Gastroesophageal sphincter (tissue), 3 donors: ENCODE measurements around the gene CCDC88C.

ENCODE experiments used
- CTCF ChIP-seq, 4 experiments: fragments of 200-600 bp in 2 of 4; fragments of 450-650 bp in 2 of 4; sonication (generic) in 1 of 4; IDR thresholded peaks; one replicate each; pipeline ENCODE4 v1.5.1; 2017 to 2019; ENCODE audit warnings: antibody characterized with exemption in 4 of 4, mild to moderate bottlenecking in 2 of 4, moderate library complexity in 2 of 4
- EP300 ChIP-seq: sonication (generic); formaldehyde crosslinking; IDR thresholded peaks from one replicate; pipeline ENCODE4 v1.6.1; 2017; ENCODE audit warnings: antibody characterized with exemption, mild to moderate bottlenecking
- POLR2A ChIP-seq, 2 donors: fragments of 450-650 bp; IDR thresholded peaks; one replicate each; pipeline ENCODE4 v1.6.1; 2017; ENCODE audit warnings: antibody characterized with exemption in 2 of 2, mild to moderate bottlenecking in 2 of 2, moderate library complexity in 1 of 2

- TF ChIP-seq POLR2A (IDR thresholded peaks at IDR 0.05) (no peak), CTCF (IDR thresholded peaks at IDR 0.05) (no peak), EP300 (no peak)
These were observed 75.9 kb downstream of the CCDC88C start for GRCh38 chr14:91341751-91342154.
